ENCODE data around the gene UMODL1.

Gene UMODL1

GRCh38 chr21:42191064-42191463 is 119.9 kb downstream of the UMODL1 start:
- TF ChIP-seq, protein P1, sequence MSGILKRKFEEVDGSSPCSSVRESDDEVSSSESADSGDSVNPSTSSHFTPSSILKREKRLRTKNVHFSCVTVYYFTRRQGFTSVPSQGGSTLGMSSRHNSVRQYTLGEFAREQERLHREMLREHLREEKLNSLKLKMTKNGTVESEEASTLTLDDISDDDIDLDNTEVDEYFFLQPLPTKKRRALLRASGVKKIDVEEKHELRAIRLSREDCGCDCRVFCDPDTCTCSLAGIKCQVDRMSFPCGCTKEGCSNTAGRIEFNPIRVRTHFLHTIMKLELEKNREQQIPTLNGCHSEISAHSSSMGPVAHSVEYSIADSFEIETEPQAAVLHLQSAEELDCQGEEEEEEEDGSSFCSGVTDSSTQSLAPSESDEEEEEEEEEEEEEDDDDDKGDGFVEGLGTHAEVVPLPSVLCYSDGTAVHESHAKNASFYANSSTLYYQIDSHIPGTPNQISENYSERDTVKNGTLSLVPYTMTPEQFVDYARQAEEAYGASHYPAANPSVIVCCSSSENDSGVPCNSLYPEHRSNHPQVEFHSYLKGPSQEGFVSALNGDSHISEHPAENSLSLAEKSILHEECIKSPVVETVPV (CRISPR knock-in tag; IDR thresholded peaks at IDR 0.05), result no peak
- TF ChIP-seq RARB (CRISPR knock-in tag; IDR thresholded peaks at IDR 0.05) (no peak), TCF4 (CRISPR knock-in tag; IDR thresholded peaks at IDR 0.05; ENCODE audit: borderline replicate concordance) (no peak), CREB5 (CRISPR knock-in tag; IDR thresholded peaks at IDR 0.05; ENCODE audit: low read depth) (no peak), ZFP3 (CRISPR knock-in tag; IDR thresholded peaks at IDR 0.05) (no peak), GLIS3 (CRISPR knock-in tag; IDR thresholded peaks at IDR 0.05) (no peak), ZFP30 (CRISPR knock-in tag; IDR thresholded peaks at IDR 0.05) (no peak), PPARA (CRISPR knock-in tag; IDR thresholded peaks at IDR 0.05; ENCODE audit: borderline replicate concordance) (no peak), ZC3H10 (CRISPR knock-in tag; IDR thresholded peaks at IDR 0.05) (no peak)
- TF ChIP-seq, protein P2, sequence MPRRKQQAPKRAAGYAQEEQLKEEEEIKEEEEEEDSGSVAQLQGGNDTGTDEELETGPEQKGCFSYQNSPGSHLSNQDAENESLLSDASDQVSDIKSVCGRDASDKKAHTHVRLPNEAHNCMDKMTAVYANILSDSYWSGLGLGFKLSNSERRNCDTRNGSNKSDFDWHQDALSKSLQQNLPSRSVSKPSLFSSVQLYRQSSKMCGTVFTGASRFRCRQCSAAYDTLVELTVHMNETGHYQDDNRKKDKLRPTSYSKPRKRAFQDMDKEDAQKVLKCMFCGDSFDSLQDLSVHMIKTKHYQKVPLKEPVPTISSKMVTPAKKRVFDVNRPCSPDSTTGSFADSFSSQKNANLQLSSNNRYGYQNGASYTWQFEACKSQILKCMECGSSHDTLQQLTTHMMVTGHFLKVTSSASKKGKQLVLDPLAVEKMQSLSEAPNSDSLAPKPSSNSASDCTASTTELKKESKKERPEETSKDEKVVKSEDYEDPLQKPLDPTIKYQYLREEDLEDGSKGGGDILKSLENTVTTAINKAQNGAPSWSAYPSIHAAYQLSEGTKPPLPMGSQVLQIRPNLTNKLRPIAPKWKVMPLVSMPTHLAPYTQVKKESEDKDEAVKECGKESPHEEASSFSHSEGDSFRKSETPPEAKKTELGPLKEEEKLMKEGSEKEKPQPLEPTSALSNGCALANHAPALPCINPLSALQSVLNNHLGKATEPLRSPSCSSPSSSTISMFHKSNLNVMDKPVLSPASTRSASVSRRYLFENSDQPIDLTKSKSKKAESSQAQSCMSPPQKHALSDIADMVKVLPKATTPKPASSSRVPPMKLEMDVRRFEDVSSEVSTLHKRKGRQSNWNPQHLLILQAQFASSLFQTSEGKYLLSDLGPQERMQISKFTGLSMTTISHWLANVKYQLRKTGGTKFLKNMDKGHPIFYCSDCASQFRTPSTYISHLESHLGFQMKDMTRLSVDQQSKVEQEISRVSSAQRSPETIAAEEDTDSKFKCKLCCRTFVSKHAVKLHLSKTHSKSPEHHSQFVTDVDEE (CRISPR knock-in tag; IDR thresholded peaks at IDR 0.05), result no peak
- no peak for ATAC-seq

- no peak for ATAC-seq
- TF ChIP-seq, protein P1 (CRISPR knock-in tag; IDR thresholded peaks at IDR 0.05), result no peak
- no peak for TF ChIP-seq ZC3H10 (CRISPR knock-in tag; IDR thresholded peaks at IDR 0.05)
- no peak for TF ChIP-seq BACH2 (CRISPR knock-in tag; IDR thresholded peaks at IDR 0.05; ENCODE audit: borderline replicate concordance)
- no peak for TF ChIP-seq GLIS3 (CRISPR knock-in tag; IDR thresholded peaks at IDR 0.05)
- TF ChIP-seq ARNTL (CRISPR knock-in tag; IDR thresholded peaks at IDR 0.05; ENCODE audit: borderline replicate concordance, low read depth), result no peak
- TF ChIP-seq PATZ1 (CRISPR knock-in tag; IDR thresholded peaks at IDR 0.05; ENCODE audit: borderline replicate concordance), result no peak
- TF ChIP-seq ZNF8 (CRISPR knock-in tag; IDR thresholded peaks at IDR 0.05), result no peak
- no peak for TF ChIP-seq POU6F1 (CRISPR knock-in tag; IDR thresholded peaks at IDR 0.05; ENCODE audit: borderline replicate concordance, low read depth)
- TF ChIP-seq CREB5 (CRISPR knock-in tag; IDR thresholded peaks at IDR 0.05; ENCODE audit: low read depth), result no peak
- TF ChIP-seq ZNF565 (CRISPR knock-in tag; conservative IDR thresholded peaks at IDR 0.05; ENCODE audit: low read depth), result no peak
- TF ChIP-seq SNAI2 (CRISPR knock-in tag; IDR thresholded peaks at IDR 0.05), result no peak
- no peak for TF ChIP-seq ZNF70 (CRISPR knock-in tag; IDR thresholded peaks at IDR 0.05)
- no peak for TF ChIP-seq OSR1 (CRISPR knock-in tag; IDR thresholded peaks at IDR 0.05)
- TF ChIP-seq ESRRG (CRISPR knock-in tag; IDR thresholded peaks at IDR 0.05), result no peak
- TF ChIP-seq TCF4 (CRISPR knock-in tag; IDR thresholded peaks at IDR 0.05; ENCODE audit: borderline replicate concordance), result no peak
- TF ChIP-seq, protein P2 (CRISPR knock-in tag; IDR thresholded peaks at IDR 0.05), result no peak
- TF ChIP-seq TOX (CRISPR knock-in tag; IDR thresholded peaks at IDR 0.05; ENCODE audit: borderline replicate concordance), result no peak
- no peak for TF ChIP-seq PPARA (CRISPR knock-in tag; IDR thresholded peaks at IDR 0.05; ENCODE audit: borderline replicate concordance)
These were observed 120.8 kb downstream of the UMODL1 start for GRCh38 chr21:42191696-42192595.
